HEK293 (cell line): ENCODE results near the gene TFDP1.

Source experiments
- CTCF ChIP-seq: fragments of 450-650 bp; formaldehyde crosslinking; IDR thresholded peaks from 2 replicates; pipeline ENCODE4 v1.5.1; 2016; ENCODE audit warnings: missing biosample characterization, missing genetic modification characterization
- GLI2 ChIP-seq: fragments of 450-650 bp; formaldehyde crosslinking; IDR thresholded peaks from 2 replicates; pipeline ENCODE4; 2017; ENCODE audit warnings: missing biosample characterization, missing genetic modification characterization, low read depth, borderline replicate concordance
- GLIS2 ChIP-seq: fragments of 450-650 bp; formaldehyde crosslinking; IDR thresholded peaks from 2 replicates; pipeline ENCODE4 v1.5.1; 2016; ENCODE audit warnings: missing biosample characterization, missing genetic modification characterization
- KLF7 ChIP-seq: fragments of 450-650 bp; formaldehyde crosslinking; IDR thresholded peaks from 2 replicates; pipeline ENCODE4 v1.5.1; 2016; ENCODE audit warnings: missing biosample characterization, missing genetic modification characterization, borderline replicate concordance
- KLF8 ChIP-seq: fragments of 450-650 bp; formaldehyde crosslinking; IDR thresholded peaks from 2 replicates; pipeline ENCODE4 v1.5.1; 2016; ENCODE audit warnings: missing biosample characterization, missing genetic modification characterization
- SP7 ChIP-seq: fragments of 450-650 bp; formaldehyde crosslinking; IDR thresholded peaks from 2 replicates; pipeline ENCODE4 v1.5.1; 2016; ENCODE audit warnings: missing biosample characterization, missing genetic modification characterization
- ZBTB1 ChIP-seq: fragments of 450-650 bp; formaldehyde crosslinking; IDR thresholded peaks from 2 replicates; pipeline ENCODE4 v1.5.1; 2016; ENCODE audit warnings: missing biosample characterization, missing genetic modification characterization
- ZFP37 ChIP-seq: fragments of 450-650 bp; formaldehyde crosslinking; IDR thresholded peaks from 2 replicates; pipeline ENCODE4 v1.5.1; 2016; ENCODE audit warnings: missing biosample characterization, missing genetic modification characterization
- ZNF132 ChIP-seq: fragments of 450-650 bp; formaldehyde crosslinking; IDR thresholded peaks from 2 replicates; pipeline ENCODE4 v1.5.1; 2017; ENCODE audit warnings: missing biosample characterization, missing genetic modification characterization, borderline replicate concordance
- ZNF138 ChIP-seq: fragments of 450-650 bp; formaldehyde crosslinking; IDR thresholded peaks from 2 replicates; pipeline ENCODE4 v1.5.1; 2016; ENCODE audit warnings: missing biosample characterization, missing genetic modification characterization, borderline replicate concordance
- ZNF157 ChIP-seq: fragments of 450-650 bp; formaldehyde crosslinking; IDR thresholded peaks from 2 replicates; pipeline ENCODE4 v1.5.1; 2016; ENCODE audit warnings: missing biosample characterization, missing genetic modification characterization
- ZNF169 ChIP-seq: fragments of 450-650 bp; formaldehyde crosslinking; IDR thresholded peaks from 2 replicates; pipeline ENCODE4 v1.5.1; 2016; ENCODE audit warnings: missing biosample characterization, missing genetic modification characterization
- ZNF175 ChIP-seq: fragments of 450-650 bp; formaldehyde crosslinking; IDR thresholded peaks from 2 replicates; pipeline ENCODE4 v1.5.1; 2016; ENCODE audit warnings: missing biosample characterization, missing genetic modification characterization
- ZNF280D ChIP-seq: fragments of 450-650 bp; formaldehyde crosslinking; IDR thresholded peaks from 2 replicates; pipeline ENCODE4 v1.5.1; 2016; ENCODE audit warnings: missing biosample characterization, missing genetic modification characterization
- ZNF354C ChIP-seq: fragments of 450-650 bp; formaldehyde crosslinking; IDR thresholded peaks from 2 replicates; pipeline ENCODE4 v1.5.1; 2016; ENCODE audit warnings: missing biosample characterization, missing genetic modification characterization, low read depth, borderline replicate concordance
- ZNF416 ChIP-seq: fragments of 450-650 bp; formaldehyde crosslinking; IDR thresholded peaks from 2 replicates; pipeline ENCODE4 v1.5.1; 2016; ENCODE audit warnings: missing biosample characterization, missing genetic modification characterization
- ZNF433 ChIP-seq: fragments of 450-650 bp; formaldehyde crosslinking; IDR thresholded peaks from 2 replicates; pipeline ENCODE4 v1.5.1; 2016; ENCODE audit warnings: missing biosample characterization, missing genetic modification characterization, low read depth
- ZNF510 ChIP-seq: fragments of 450-650 bp; formaldehyde crosslinking; IDR thresholded peaks from 2 replicates; pipeline ENCODE4 v1.5.1; 2018; ENCODE audit warnings: mild to moderate bottlenecking, missing genetic modification characterization, missing biosample characterization; ENCODE audit not compliant: insufficient replicate concordance
- ZNF560 ChIP-seq: fragments of 450-650 bp; formaldehyde crosslinking; IDR thresholded peaks from 2 replicates; pipeline ENCODE4 v1.5.1; 2017; ENCODE audit warnings: missing biosample characterization, missing genetic modification characterization, borderline replicate concordance
- ZNF626 ChIP-seq: fragments of 450-650 bp; sonication (Bioruptor Pico); formaldehyde crosslinking; IDR thresholded peaks from 2 replicates; pipeline ENCODE4 v1.5.1; 2018; ENCODE audit warnings: missing biosample characterization, missing genetic modification characterization, inconsistent platforms
- ZNF792 ChIP-seq: fragments of 450-650 bp; formaldehyde crosslinking; IDR thresholded peaks from 2 replicates; pipeline ENCODE4 v1.5.1; 2016; ENCODE audit warnings: missing biosample characterization, missing genetic modification characterization
- ZSCAN16 ChIP-seq: fragments of 450-650 bp; formaldehyde crosslinking; IDR thresholded peaks from 2 replicates; pipeline ENCODE4 v1.5.1; 2016; ENCODE audit warnings: missing biosample characterization, missing genetic modification characterization
- ZXDB ChIP-seq: fragments of 450-650 bp; formaldehyde crosslinking; IDR thresholded peaks from 2 replicates; pipeline ENCODE4 v1.5.1; 2016; ENCODE audit warnings: missing biosample characterization, missing genetic modification characterization
- TF ChIP-seq, protein P1 (sequence below): fragments of 450-650 bp; formaldehyde crosslinking; IDR thresholded peaks from 2 replicates; pipeline ENCODE4 v1.5.1; 2016; ENCODE audit warnings: missing biosample characterization, missing genetic modification characterization
- TF ChIP-seq, protein P2 (sequence below): fragments of 450-650 bp; formaldehyde crosslinking; IDR thresholded peaks from 2 replicates; pipeline ENCODE4 v1.5.1; 2016; ENCODE audit warnings: missing biosample characterization, missing genetic modification characterization, borderline replicate concordance
- TF ChIP-seq, protein P3 (sequence below): fragments of 450-650 bp; formaldehyde crosslinking; IDR thresholded peaks from 2 replicates; pipeline ENCODE4 v1.5.1; 2017; ENCODE audit warnings: missing biosample characterization, missing genetic modification characterization
- TF ChIP-seq, protein P4 (sequence below): fragments of 450-650 bp; IDR thresholded peaks from 2 replicates; pipeline ENCODE4 v1.5.1; 2018; ENCODE audit warnings: missing biosample characterization, mild to moderate bottlenecking, missing genetic modification characterization

The TFDP1 gene

GRCh38 chr13:113584870-113585671 is 518 bp downstream of the TFDP1 start (continued):
- TF ChIP-seq ZNF169 (tag by site-specific recombination) (no peak), ZNF433 (no peak), ZNF626 (no peak), KLF8 (tag by site-specific recombination) (no peak), ZXDB (tag by site-specific recombination) (no peak), ZNF157 (tag by site-specific recombination) (no peak), ZNF792 (tag by site-specific recombination) (no peak), GLI2 (no peak), GLIS2 (tag by site-specific recombination) (peak; percentile 92), ZSCAN16 (no peak), ZNF138 (tag by site-specific recombination) (no peak), ZNF560 (tag by site-specific recombination) (no peak), ZFP37 (tag by site-specific recombination) (no peak), ZNF132 (tag by site-specific recombination) (no peak), CTCF (no peak), ZNF416 (no peak), ZNF175 (tag by site-specific recombination) (no peak), KLF7 (no peak), ZNF510 (tag by site-specific recombination) (no peak), ZNF280D (tag by site-specific recombination) (no peak), SP7 (tag by site-specific recombination) (no peak), ZNF354C (tag by site-specific recombination) (no peak), ZBTB1 (tag by site-specific recombination) (no peak)
- TF ChIP-seq, protein P1, sequence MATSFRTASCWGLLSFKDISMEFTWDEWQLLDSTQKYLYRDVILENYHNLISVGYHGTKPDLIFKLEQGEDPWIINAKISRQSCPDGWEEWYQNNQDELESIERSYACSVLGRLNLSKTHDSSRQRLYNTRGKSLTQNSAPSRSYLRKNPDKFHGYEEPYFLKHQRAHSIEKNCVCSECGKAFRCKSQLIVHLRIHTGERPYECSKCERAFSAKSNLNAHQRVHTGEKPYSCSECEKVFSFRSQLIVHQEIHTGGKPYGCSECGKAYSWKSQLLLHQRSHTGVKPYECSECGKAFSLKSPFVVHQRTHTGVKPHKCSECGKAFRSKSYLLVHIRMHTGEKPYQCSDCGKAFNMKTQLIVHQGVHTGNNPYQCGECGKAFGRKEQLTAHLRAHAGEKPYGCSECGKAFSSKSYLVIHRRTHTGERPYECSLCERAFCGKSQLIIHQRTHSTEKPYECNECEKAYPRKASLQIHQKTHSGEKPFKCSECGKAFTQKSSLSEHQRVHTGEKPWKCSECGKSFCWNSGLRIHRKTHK (tag by site-specific recombination): no peak
- TF ChIP-seq, protein P2, sequence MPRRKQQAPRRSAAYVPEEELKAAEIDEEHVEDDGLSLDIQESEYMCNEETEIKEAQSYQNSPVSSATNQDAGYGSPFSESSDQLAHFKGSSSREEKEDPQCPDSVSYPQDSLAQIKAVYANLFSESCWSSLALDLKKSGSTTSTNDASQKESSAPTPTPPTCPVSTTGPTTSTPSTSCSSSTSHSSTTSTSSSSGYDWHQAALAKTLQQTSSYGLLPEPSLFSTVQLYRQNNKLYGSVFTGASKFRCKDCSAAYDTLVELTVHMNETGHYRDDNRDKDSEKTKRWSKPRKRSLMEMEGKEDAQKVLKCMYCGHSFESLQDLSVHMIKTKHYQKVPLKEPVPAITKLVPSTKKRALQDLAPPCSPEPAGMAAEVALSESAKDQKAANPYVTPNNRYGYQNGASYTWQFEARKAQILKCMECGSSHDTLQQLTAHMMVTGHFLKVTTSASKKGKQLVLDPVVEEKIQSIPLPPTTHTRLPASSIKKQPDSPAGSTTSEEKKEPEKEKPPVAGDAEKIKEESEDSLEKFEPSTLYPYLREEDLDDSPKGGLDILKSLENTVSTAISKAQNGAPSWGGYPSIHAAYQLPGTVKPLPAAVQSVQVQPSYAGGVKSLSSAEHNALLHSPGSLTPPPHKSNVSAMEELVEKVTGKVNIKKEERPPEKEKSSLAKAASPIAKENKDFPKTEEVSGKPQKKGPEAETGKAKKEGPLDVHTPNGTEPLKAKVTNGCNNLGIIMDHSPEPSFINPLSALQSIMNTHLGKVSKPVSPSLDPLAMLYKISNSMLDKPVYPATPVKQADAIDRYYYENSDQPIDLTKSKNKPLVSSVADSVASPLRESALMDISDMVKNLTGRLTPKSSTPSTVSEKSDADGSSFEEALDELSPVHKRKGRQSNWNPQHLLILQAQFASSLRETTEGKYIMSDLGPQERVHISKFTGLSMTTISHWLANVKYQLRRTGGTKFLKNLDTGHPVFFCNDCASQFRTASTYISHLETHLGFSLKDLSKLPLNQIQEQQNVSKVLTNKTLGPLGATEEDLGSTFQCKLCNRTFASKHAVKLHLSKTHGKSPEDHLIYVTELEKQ: no peak
- TF ChIP-seq, protein P3, sequence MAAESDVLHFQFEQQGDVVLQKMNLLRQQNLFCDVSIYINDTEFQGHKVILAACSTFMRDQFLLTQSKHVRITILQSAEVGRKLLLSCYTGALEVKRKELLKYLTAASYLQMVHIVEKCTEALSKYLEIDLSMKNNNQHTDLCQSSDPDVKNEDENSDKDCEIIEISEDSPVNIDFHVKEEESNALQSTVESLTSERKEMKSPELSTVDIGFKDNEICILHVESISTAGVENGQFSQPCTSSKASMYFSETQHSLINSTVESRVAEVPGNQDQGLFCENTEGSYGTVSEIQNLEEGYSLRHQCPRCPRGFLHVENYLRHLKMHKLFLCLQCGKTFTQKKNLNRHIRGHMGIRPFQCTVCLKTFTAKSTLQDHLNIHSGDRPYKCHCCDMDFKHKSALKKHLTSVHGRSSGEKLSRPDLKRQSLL: no peak
- TF ChIP-seq, protein P4, sequence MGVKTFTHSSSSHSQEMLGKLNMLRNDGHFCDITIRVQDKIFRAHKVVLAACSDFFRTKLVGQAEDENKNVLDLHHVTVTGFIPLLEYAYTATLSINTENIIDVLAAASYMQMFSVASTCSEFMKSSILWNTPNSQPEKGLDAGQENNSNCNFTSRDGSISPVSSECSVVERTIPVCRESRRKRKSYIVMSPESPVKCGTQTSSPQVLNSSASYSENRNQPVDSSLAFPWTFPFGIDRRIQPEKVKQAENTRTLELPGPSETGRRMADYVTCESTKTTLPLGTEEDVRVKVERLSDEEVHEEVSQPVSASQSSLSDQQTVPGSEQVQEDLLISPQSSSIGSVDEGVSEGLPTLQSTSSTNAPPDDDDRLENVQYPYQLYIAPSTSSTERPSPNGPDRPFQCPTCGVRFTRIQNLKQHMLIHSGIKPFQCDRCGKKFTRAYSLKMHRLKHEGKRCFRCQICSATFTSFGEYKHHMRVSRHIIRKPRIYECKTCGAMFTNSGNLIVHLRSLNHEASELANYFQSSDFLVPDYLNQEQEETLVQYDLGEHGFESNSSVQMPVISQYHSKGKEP (tag by site-specific recombination): no peak
